K562 treated with DMSO at 1 percent for 48 hours (cell line): Measurements from ENCODE around the gene PLLP. TPM values are rescaled to one million over a fixed set of nuclear protein-coding genes. Genes with fewer than 3 reads are reported as not detected.

ENCODE experiments used
- total RNA-seq: library from RNA; unstranded; fragments of 300-600 nt; gene quantifications from 2 replicates; pipeline ENCODE4 v1.2.3, GENCODE V29; 2022; ENCODE audit warnings: low replicate concordance; ENCODE audit errors: extremely low read depth

The PLLP gene
- not detected in 2 replicates for total RNA-seq

GRCh38 chr16:57284209-57284951 is at the start of gene PLLP:
TSS of gene PLLP (minus strand) at chr16:57284672. CDS start at chr16:57284540, 132 bp downstream.

GRCh38 chr16:57244767-57245471 is 39.6 kb downstream of the PLLP start, which contains the start of gene ARL2BP:
TSS of gene ARL2BP (plus strand) at chr16:57245259. CDS start at chr16:57245368, 109 bp downstream.

Other genes starting within 250 kb of the PLLP start
- not detected in 2 replicates for gene CPNE2, start 192.1 kb downstream of the PLLP start, total RNA-seq
- gene PSME3IP1, start 98.6 kb downstream of the PLLP start, total RNA-seq: not detected in 2 replicates
- gene RSPRY1, start 98.3 kb downstream of the PLLP start, total RNA-seq: not detected in 2 replicates
- gene ARL2BP, start 39.4 kb downstream of the PLLP start, total RNA-seq: not detected in 2 replicates
- gene CCL22, start 74.1 kb upstream of the PLLP start, total RNA-seq: not detected in 2 replicates
- not detected in 2 replicates for gene CX3CL1, start 87.8 kb upstream of the PLLP start, total RNA-seq
- not detected in 2 replicates for gene CCL17, start 120.1 kb upstream of the PLLP start, total RNA-seq
- gene CIAPIN1, start 162.7 kb upstream of the PLLP start, total RNA-seq: not detected in 2 replicates
- not detected in 2 replicates for gene COQ9, start 162.8 kb upstream of the PLLP start, total RNA-seq
- gene POLR2C, start 178.0 kb upstream of the PLLP start, total RNA-seq: not detected in 2 replicates
- gene DOK4, start 201.8 kb upstream of the PLLP start, total RNA-seq: not detected in 2 replicates